NCI-H446 (cell line): ENCODE measurements around the gene CCL14.
"Not testable (repeated sequence)": the region's sequence is repeated elsewhere in the genome, so short reads cannot be mapped to it uniquely, and the experiment has no call there.

ENCODE experiments used
- DNase-seq, 2 experiments: peaks; one replicate each; lab custom pipeline; 2025; lab: John Stamatoyannopoulos, UW

CCL14 gene

GRCh38 chr17:35942588-35943186, 43.8 kb downstream of the CCL14 start:
- no peak for DNase-seq

DNA sequence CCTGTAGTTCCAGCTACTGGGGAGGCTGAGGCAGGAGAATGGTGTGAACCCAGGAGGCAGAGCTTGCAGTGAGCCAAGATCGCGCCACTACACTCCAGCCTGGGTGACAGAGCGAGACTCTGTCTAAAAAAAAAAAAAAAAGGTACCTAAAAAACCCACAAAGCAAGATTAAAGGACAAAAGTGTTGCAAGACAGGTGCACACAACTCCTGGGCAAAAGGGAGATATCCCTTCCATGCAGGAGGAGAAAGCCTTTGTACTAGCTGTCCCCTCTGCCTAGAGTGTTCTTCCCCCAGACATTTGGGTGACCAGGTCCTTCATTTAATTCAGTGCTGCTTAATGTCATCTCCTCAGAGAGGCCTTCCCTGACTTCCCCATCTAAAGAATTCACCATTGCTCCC, 48.0 kb downstream of the CCL14 start:
- DNase-seq = not testable (repeated sequence)

- no peak for DNase-seq
These were observed 50.5 kb downstream of the CCL14 start for GRCh38 chr17:35936063-35936462.

GRCh38 chr17:35934760-35935159, 51.8 kb downstream of the CCL14 start:
- no peak for DNase-seq
